Lower lobe of right lung (tissue), 2 donors: ENCODE results near the gene PNPLA7. TPM values are rescaled to one million over a fixed set of nuclear protein-coding genes. Genes with fewer than 3 reads are reported as not detected.
"Not testable (repeated sequence)": the region's sequence is repeated elsewhere in the genome, so short reads cannot be mapped to it uniquely, and the experiment has no call there.

Source experiments
- ATAC-seq, 2 donors: fragments of 200-7000 bp; cut with Tn5 transposase; one replicate each; pipeline ENCODE4 v1.9.1; 2020 to 2022; ENCODE audit warnings: mild to moderate bottlenecking in 2 of 2, moderate library complexity in 2 of 2
- DNase-seq: peaks from one replicate; pipeline ENCODE4 v3.0.0-alpha.2; 2020
- H3K27ac ChIP-seq: fragments of 200-600 bp; one replicate; pipeline ENCODE4 v1.8.0; 2022
- H3K27me3 ChIP-seq: fragments of 200-600 bp; one replicate; pipeline ENCODE4 v1.8.0; 2022; ENCODE audit warnings: low read depth
- H3K36me3 ChIP-seq: fragments of 200-600 bp; one replicate; pipeline ENCODE4 v1.8.0; 2022; ENCODE audit warnings: mild to moderate bottlenecking
- H3K4me1 ChIP-seq: fragments of 200-600 bp; one replicate; pipeline ENCODE4 v1.8.0; 2022
- H3K4me3 ChIP-seq: fragments of 200-600 bp; one replicate; pipeline ENCODE4 v1.8.0; 2022; ENCODE audit warnings: mild to moderate bottlenecking
- H3K9me3 ChIP-seq: fragments of 200-600 bp; one replicate; pipeline ENCODE4 v1.8.0; 2022
- CTCF ChIP-seq: fragments of 200-600 bp; IDR thresholded peaks from one replicate; pipeline ENCODE4 v1.8.0; 2022; ENCODE audit warnings: antibody characterized with exemption, mild to moderate bottlenecking
- intact Hi-C: fragments of 100-400 bp; cut with DNase I; formaldehyde crosslinking; loops from one replicate; pipeline ENCODE4 v1.11.0; 2022
- total RNA-seq: library from RNA; stranded (reverse); fragmentation: NEBNext Ultra II Directional; extraction: Animal tissue kit (Norgen Biotek cat#: 25700); gene quantifications from one replicate; pipeline ENCODE4 v1.2.1, GENCODE V29; 2021
- donor health status: DM: no; HTN: yes; CAD: no; lungs with severe emphysema.

PNPLA7 gene
- total RNA-seq, 1 donor from 2014 or later: 12.2 TPM

- ATAC-seq (peak; percentile 90 to 92), DNase-seq (peak; percentile 93)
- Histone ChIP-seq H3K4me1 (peaks cover 23% of the 10 kb centered on the region), H3K36me3 (peaks cover 29% of the 10 kb centered on the region), H3K4me3 (peak within 1 kb of the TSS; percentile 80), H3K27ac (peak within 1 kb of the TSS; percentile 85), H3K9me3 (no peaks in the 10 kb centered on the region), H3K27me3 (no peaks in the 10 kb centered on the region)
- intact Hi-C loops: no loop called here
- TF ChIP-seq CTCF: peak; percentile 52
Measured at GRCh38 chr9:137551264-137552021, 1.2 kb upstream of the PNPLA7 start, which contains the start of gene MRPL41. Gene MRPL41, plus strand, starts transcription at chr9:137551879. Its CDS starts 203 bp downstream, at chr9:137552082.

GRCh38 chr9:137550958-137551263 is 709 bp upstream of the PNPLA7 start:
- peaks cover 23% of the 10 kb centered on the region for H3K4me1 ChIP-seq
- H3K36me3 ChIP-seq: peaks cover 23% of the 10 kb centered on the region
- H3K9me3 ChIP-seq, H3K27me3 ChIP-seq, DNase-seq, intact Hi-C loops: not testable (repeated sequence)
- peak overlapping the region; percentile 80 for H3K4me3 ChIP-seq
- peak overlapping the region; percentile 84 for H3K27ac ChIP-seq
- ATAC-seq: peak in 1 of 2 donors; percentile 12

- H3K27me3 ChIP-seq: no peaks in the 10 kb centered on the region
- ATAC-seq (no peak), DNase-seq (no peak)
- peaks cover 6% of the 10 kb centered on the region for H3K36me3 ChIP-seq
- H3K27ac ChIP-seq: no peak overlapping the region
- peaks cover 23% of the 10 kb centered on the region for H3K4me1 ChIP-seq
- intact Hi-C loops: no loop called here
- H3K4me3 ChIP-seq: no peak overlapping the region
- H3K9me3 ChIP-seq: no peaks in the 10 kb centered on the region
- TF ChIP-seq CTCF: no peak
Measured at GRCh38 chr9:137547687-137548543, 2.3 kb downstream of the PNPLA7 start.

- DNase-seq (no peak), ATAC-seq (no peak)
- no peak overlapping the region for H3K4me3 ChIP-seq
- no peak for TF ChIP-seq CTCF
- H3K4me1 ChIP-seq: peaks cover 14% of the 10 kb centered on the region
- intact Hi-C loops: no loop called here
- H3K9me3 ChIP-seq: no peaks in the 10 kb centered on the region
- no peaks in the 10 kb centered on the region for H3K27me3 ChIP-seq
- peaks cover 22% of the 10 kb centered on the region for H3K36me3 ChIP-seq
- no peak overlapping the region for H3K27ac ChIP-seq
Measured at GRCh38 chr9:137545123-137545522, 5.1 kb downstream of the PNPLA7 start.

- no peak overlapping the region for H3K4me3 ChIP-seq
- H3K27ac ChIP-seq: no peak overlapping the region
- TF ChIP-seq CTCF: no peak
- ATAC-seq (peak in 1 of 2 donors; percentile 4), DNase-seq (no peak)
- H3K4me1 ChIP-seq: peaks cover 6% of the 10 kb centered on the region
- no peaks in the 10 kb centered on the region for H3K9me3 ChIP-seq
- H3K27me3 ChIP-seq: no peaks in the 10 kb centered on the region
- intact Hi-C loops: no loop called here
- peaks cover 27% of the 10 kb centered on the region for H3K36me3 ChIP-seq
Measured at GRCh38 chr9:137544176-137544760, 5.9 kb downstream of the PNPLA7 start.
